H1 (cell line): ENCODE results near the gene CMTR1. TPM values are rescaled to one million over a fixed set of nuclear protein-coding genes. Genes with fewer than 3 reads are reported as not detected.

Source experiments
- CTCF ChIA-PET: fragments of 300-600 bp; sonication (Branson Sonifier 250); formaldehyde crosslinking; loops from one replicate; lab custom pipeline; 2021; ENCODE audit not compliant: partially characterized antibody; lab: Charles Lee
- POLR2A ChIA-PET: fragments of 300-600 bp; sonication (Branson Sonifier 250); formaldehyde crosslinking; loops from one replicate; lab custom pipeline; 2021; ENCODE audit warnings: inconsistent platforms; ENCODE audit not compliant: partially characterized antibody; lab: Charles Lee
- DNase-seq, 2 experiments: peaks; one replicate each; pipeline versions ENCODE4 v3.0.0 to v3.0.0-alpha.2; 2010 to 2022; ENCODE audit warnings: low spot score in 2 of 2, low read depth in 1 of 2, mixed read lengths in 1 of 2
- FAIRE-seq: peaks from 2 replicates; lab custom pipeline; 2011; peaks lifted over from hg19 to GRCh38; lab: Jason Lieb, UNC
- H2AFZ ChIP-seq: 2 replicates; pipeline ENCODE4 v1.8.1; 2012; ENCODE audit warnings: low read length, inconsistent platforms
- H2AK5ac ChIP-seq: 2 replicates; pipeline ENCODE4 v1.6.1; 2013; ENCODE audit warnings: low read depth, low read length
- H2BK120ac ChIP-seq: replicated peaks from 2 replicates; pipeline ENCODE3; 2013; ENCODE audit warnings: low read depth, low read length, inconsistent platforms
- H2BK12ac ChIP-seq: 2 replicates; pipeline ENCODE4 v1.6.1; 2013; ENCODE audit warnings: low read depth, low read length
- H2BK15ac ChIP-seq: 2 replicates; pipeline ENCODE4 v1.6.1; 2013; ENCODE audit warnings: low read length
- H2BK20ac ChIP-seq: 2 replicates; pipeline ENCODE4 v1.6.1; 2013; ENCODE audit warnings: low read length
- H2BK5ac ChIP-seq: 2 replicates; pipeline ENCODE4 v1.6.1; 2013; ENCODE audit warnings: low read depth, low read length
- H3K14ac ChIP-seq: 2 replicates; pipeline ENCODE4 v1.6.1; 2013; ENCODE audit warnings: inconsistent platforms; ENCODE audit not compliant: insufficient read length
- H3K18ac ChIP-seq: 2 replicates; pipeline ENCODE4 v1.6.1; 2013; ENCODE audit warnings: low read length; ENCODE audit errors: extremely low read depth
- H3K23ac ChIP-seq: 2 replicates; pipeline ENCODE4 v1.6.1; 2013; ENCODE audit warnings: inconsistent platforms; ENCODE audit not compliant: insufficient read length
- H3K23me2 ChIP-seq: 2 replicates; pipeline ENCODE4 v1.6.1; 2013; ENCODE audit warnings: low read depth, low read length
- H3K27ac ChIP-seq: 2 replicates; pipeline ENCODE4 v1.6.1; 2011; ENCODE audit warnings: low read depth, low read length, inconsistent platforms
- H3K27me3 ChIP-seq, 4 experiments: replicated peaks in 1 of 4; 1 replicate in 1 of 4; 2 replicates in 3 of 4; pipeline versions ENCODE4 v1.6.1 to v1.8.1; 2011 to 2013; ENCODE audit warnings: low read length in 3 of 4, mild to moderate bottlenecking in 3 of 4, inconsistent platforms in 2 of 4, mixed read lengths in 2 of 4, moderate library complexity in 1 of 4; ENCODE audit not compliant: control insufficient read depth in 3 of 4, insufficient read depth in 3 of 4; ENCODE audit errors: extremely low read depth in 1 of 4
- H3K36me3 ChIP-seq, 4 experiments: 2 replicates each; pipeline versions ENCODE4 v1.6.1 to v1.8.1; 2011 to 2013; ENCODE audit warnings: mild to moderate bottlenecking in 4 of 4, low read length in 3 of 4, moderate library complexity in 2 of 4, control low read depth in 1 of 4, inconsistent platforms in 1 of 4; ENCODE audit not compliant: insufficient read depth in 4 of 4, control insufficient read depth in 2 of 4
- H3K4ac ChIP-seq: replicated peaks from 2 replicates; pipeline ENCODE3; 2013; ENCODE audit warnings: low read length, low read depth, mixed read lengths, inconsistent platforms; ENCODE audit not compliant: insufficient read length
- H3K4me1 ChIP-seq, 4 experiments: replicated peaks in 1 of 4; 1 replicate in 1 of 4; 2 replicates in 3 of 4; pipeline versions ENCODE4 v1.6.1 to v1.8.1; 2011 to 2013; ENCODE audit warnings: low read length in 3 of 4, inconsistent platforms in 2 of 4, mixed read lengths in 1 of 4; ENCODE audit not compliant: insufficient read depth in 4 of 4, control insufficient read depth in 3 of 4
- H3K4me2 ChIP-seq, 2 experiments: 2 replicates each; pipeline versions ENCODE4 v1.6.1 to v1.8.1; 2011 to 2013; ENCODE audit warnings: low read depth in 2 of 2, low read length in 2 of 2, control low read depth in 1 of 2, inconsistent platforms in 1 of 2, mild to moderate bottlenecking in 1 of 2; ENCODE audit not compliant: insufficient read depth in 1 of 2
- H3K4me3 ChIP-seq, 4 experiments: fragments of 200-600, 300-600 bp in 1 of 4; sonication (generic), shearing (Covaris generic), sonication (Bioruptor Twin) in 1 of 4; 2 replicates each; pipeline versions ENCODE4 v1.5.1 to v1.8.1; 2011 to 2016; ENCODE audit warnings: low read length in 4 of 4, low read depth in 3 of 4, control low read depth in 2 of 4, inconsistent platforms in 2 of 4, mild to moderate bottlenecking in 2 of 4, mixed read lengths in 1 of 4, moderate library complexity in 1 of 4; ENCODE audit not compliant: insufficient read depth in 2 of 4; ENCODE audit errors: extremely low read depth in 1 of 4
- H3K56ac ChIP-seq: replicated peaks from 2 replicates; pipeline ENCODE3; 2013; ENCODE audit warnings: low read depth, mild to moderate bottlenecking, mixed read lengths, low read length, inconsistent platforms; ENCODE audit not compliant: insufficient read length
- H3K79me1 ChIP-seq: 2 replicates; pipeline ENCODE4 v1.6.1; 2013; ENCODE audit warnings: low read depth, low read length, control low read depth
- H3K79me2 ChIP-seq, 2 experiments: 2 replicates each; pipeline versions ENCODE4 v1.6.1 to v1.8.1; 2012 to 2013; ENCODE audit warnings: low read length in 2 of 2, mild to moderate bottlenecking in 2 of 2, inconsistent platforms in 1 of 2; ENCODE audit not compliant: insufficient read depth in 2 of 2, control insufficient read depth in 1 of 2
- H3K9ac ChIP-seq, 4 experiments: replicated peaks in 1 of 4; 1 replicate in 1 of 4; 2 replicates in 3 of 4; pipeline versions ENCODE4 v1.6.1 to v1.8.1; 2011 to 2013; ENCODE audit warnings: low read depth in 3 of 4, low read length in 3 of 4, control low read depth in 2 of 4, mild to moderate bottlenecking in 2 of 4, moderate library complexity in 2 of 4, inconsistent platforms in 1 of 4; ENCODE audit errors: extremely low read depth in 1 of 4
- H3K9me3 ChIP-seq, 2 experiments: 2 replicates each; pipeline versions ENCODE4 v1.6.1 to v1.8.1; 2012 to 2013; ENCODE audit warnings: mild to moderate bottlenecking in 2 of 2, moderate library complexity in 2 of 2, control low read depth in 1 of 2, inconsistent platforms in 1 of 2, low read depth in 1 of 2, low read length in 1 of 2, mixed read lengths in 1 of 2; ENCODE audit not compliant: insufficient read depth in 2 of 2
- H4K20me1 ChIP-seq, 2 experiments: replicated peaks in 1 of 2; 2 replicates each; pipeline versions ENCODE3 to v1.8.1; 2011 to 2013; ENCODE audit warnings: inconsistent platforms in 2 of 2, low read length in 2 of 2, mild to moderate bottlenecking in 1 of 2; ENCODE audit not compliant: insufficient read depth in 2 of 2, control insufficient read depth in 1 of 2
- H4K5ac ChIP-seq: 2 replicates; pipeline ENCODE4 v1.6.1; 2013; ENCODE audit warnings: low read length, low read depth, mixed read lengths, inconsistent platforms; ENCODE audit not compliant: insufficient read length
- H4K8ac ChIP-seq: 2 replicates; pipeline ENCODE4 v1.8.0; 2013; ENCODE audit warnings: mild to moderate bottlenecking, moderate library complexity, low read length, inconsistent platforms; ENCODE audit not compliant: insufficient read depth; ENCODE audit errors: extremely low read depth
- H4K91ac ChIP-seq: replicated peaks from 2 replicates; pipeline ENCODE3; 2013; ENCODE audit warnings: low read length, mixed read lengths, inconsistent platforms; ENCODE audit not compliant: insufficient read length
- CHD1 ChIP-seq: IDR thresholded peaks from 2 replicates; pipeline ENCODE4 v1.6.1; 2012; ENCODE audit warnings: low read depth, low read length, improper control_type of control experiment
- HDAC2 ChIP-seq, 2 experiments: fragments of 300-600 bp in 1 of 2; sonication (generic) in 1 of 2; IDR thresholded peaks; 2 replicates each; pipeline ENCODE4 v1.6.1; 2011 to 2012; ENCODE audit warnings: low read depth in 2 of 2, low read length in 2 of 2, mild to moderate bottlenecking in 2 of 2, moderate library complexity in 2 of 2, borderline replicate concordance in 1 of 2, inconsistent platforms in 1 of 2
- HDAC6 ChIP-seq: IDR thresholded peaks from one replicate; pipeline ENCODE4 v1.7.1; 2012; ENCODE audit warnings: low read depth, mild to moderate bottlenecking, inconsistent platforms, low read length, moderate library complexity
- KDM1A ChIP-seq: fragments of 200-600, 300-600 bp; sonication (generic); IDR thresholded peaks from 2 replicates; pipeline ENCODE4 v1.7.1; 2016; ENCODE audit warnings: mild to moderate bottlenecking, low read length, borderline replicate concordance
- KDM5A ChIP-seq: fragments of 200-600 bp; IDR thresholded peaks from 2 replicates; pipeline ENCODE4 v1.7.1; 2012; ENCODE audit warnings: mild to moderate bottlenecking, low read length, inconsistent platforms, mixed read lengths
- MAX ChIP-seq: IDR thresholded peaks from 2 replicates; pipeline ENCODE4 v1.6.1; 2012; ENCODE audit warnings: inconsistent platforms
- NANOG ChIP-seq: IDR thresholded peaks from 2 replicates; pipeline ENCODE4 v1.6.1; 2011; ENCODE audit warnings: low read length, low read depth, mild to moderate bottlenecking, inconsistent platforms; ENCODE audit not compliant: insufficient read depth, poor library complexity, severe bottlenecking
- NRF1 ChIP-seq: IDR thresholded peaks from 2 replicates; pipeline ENCODE4 v1.6.1; 2011; ENCODE audit warnings: mild to moderate bottlenecking, low read depth, low read length, improper control_type of control experiment
- SAP30 ChIP-seq: fragments of 300-600 bp; sonication (generic); IDR thresholded peaks from 2 replicates; pipeline ENCODE4 v1.7.1; 2012; ENCODE audit warnings: low read length, moderate library complexity, mild to moderate bottlenecking, inconsistent platforms; ENCODE audit not compliant: insufficient read depth, insufficient replicate concordance
- TBP ChIP-seq: IDR thresholded peaks from 2 replicates; pipeline ENCODE4 v1.6.1; 2011; ENCODE audit warnings: low read depth, low read length, improper control_type of control experiment
- WGBS, 2 experiments: shearing (Covaris generic) in 1 of 2; methylation state at CpG; one replicate each; pipeline versions ENCODE4 v1.1.6 to v1.1.7; 2013 to 2015; ENCODE audit warnings: low lambda C conversion rate in 2 of 2, mixed read lengths in 2 of 2, inconsistent platforms in 1 of 2, low coverage in 1 of 2, missing lambda C conversion rate in 1 of 2; ENCODE audit not compliant: insufficient replicate concordance in 2 of 2, insufficient coverage in 1 of 2, insufficient read length in 1 of 2; ENCODE audit errors: extremely low coverage in 1 of 2, missing lambda C conversion rate in 1 of 2; 5-methylcytosine and 5-hydroxymethylcytosine counted together
- polyA plus RNA-seq, 7 experiments: library from polyadenylated mRNA; depleted of rRNA in 3 of 7; stranded (reverse) in 5 of 7; unstranded in 2 of 7; fragments of >200 nt in 5 of 7; fragments of 200-250 nt in 2 of 7; gene quantifications; 1 replicate in 5 of 7; 2 replicates in 1 of 7; 4 replicates in 1 of 7; pipeline versions ENCODE4 v1.2.1 to v1.2.3, GENCODE V29; 2011 to 2013; ENCODE audit warnings: missing spikeins in 2 of 7, mixed read lengths in 2 of 7
- total RNA-seq: library from RNA; stranded (reverse); fragmentation: NEBNext Ultra II Directional; extraction: Animal tissue kit (Norgen Biotek cat#: 25700); gene quantifications from 2 replicates; pipeline ENCODE4 v1.2.1, GENCODE V29; 2021
- TF ChIP-seq, protein P1 (sequence below): IDR thresholded peaks from 2 replicates; pipeline ENCODE4 v1.6.1; 2012; ENCODE audit warnings: low read length, inconsistent platforms

The CMTR1 gene
- total and polyA plus RNA-seq, 2 of the 8 experiments (the other 6 are each of a cell fraction or from before 2014, with no cell fraction given): 15.2 to 33.1 TPM

DNA sequence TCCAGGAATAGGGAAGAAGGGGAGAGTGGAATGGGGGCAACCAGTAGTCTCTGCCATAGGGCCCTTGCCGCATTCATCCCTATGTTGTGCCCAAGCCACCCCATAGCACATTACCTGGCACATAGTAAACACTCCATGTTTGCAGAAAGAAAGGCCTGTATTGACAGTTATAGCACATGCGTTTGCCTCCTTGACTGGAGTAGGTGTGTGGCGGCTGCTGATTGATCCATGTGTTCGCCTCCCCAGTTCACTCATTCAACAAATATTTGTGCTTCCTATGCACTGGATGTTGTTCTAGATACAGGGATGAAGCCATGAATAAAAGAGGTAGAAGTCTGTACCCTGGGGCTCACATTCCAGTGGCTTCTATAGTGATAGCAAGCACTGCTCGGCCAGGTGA is 86.4 kb downstream of the CMTR1 start:
- peaks cover 0 to 20% (median 14%) of the 10 kb centered on the region in 4 experiments; a peak in 6 of 7 replicates for H3K4me1 ChIP-seq
- H2AFZ ChIP-seq: no peak overlapping the region
- no peak overlapping the region for H2BK120ac ChIP-seq
- H3K4ac ChIP-seq: no peak overlapping the region
- no peak overlapping the region for H4K91ac ChIP-seq
- H3K27me3 ChIP-seq: peaks cover 0 to 4% (median 2%) of the 10 kb centered on the region in 4 experiments; a peak in 3 of 7 replicates
- DNase-seq (no peak), FAIRE-seq (no peak)
- ChIA-PET CTCF (interaction anchor here (1.5 to 4.2 kb wide), 3 partner anchors 19 to 134 kb away, joined by 3 to 11 read pairs (median 5); no protein-coding TSS in a partner anchor), POLR2A (interaction anchor here (1.7 kb wide), 1 partner anchor 17 kb away, joined by 6 read pairs; no protein-coding TSS in a partner anchor)
- H3K79me1 ChIP-seq: no peaks in the 10 kb centered on the region
- WGBS, 2 experiments: 96% methylated on average over 5 of the region's 5 CpGs; no CpG with 5 or more reads in 1 of the 2 experiments
- no peak overlapping the region for H4K5ac ChIP-seq
- H2BK12ac ChIP-seq: no peak overlapping the region
- no peaks in the 10 kb centered on the region for H4K20me1 ChIP-seq
- no peaks in the 10 kb centered on the region for H3K9me3 ChIP-seq
- H3K79me2 ChIP-seq: no peaks in the 10 kb centered on the region
- H3K27ac ChIP-seq: no peak overlapping the region
- no peak overlapping the region for H3K18ac ChIP-seq
- no peak overlapping the region for H4K8ac ChIP-seq
- no peak overlapping the region for H2BK20ac ChIP-seq
- H3K36me3 ChIP-seq: no peaks in the 10 kb centered on the region
- H2AK5ac ChIP-seq: no peak overlapping the region
- no peak overlapping the region for H2BK5ac ChIP-seq
- no peak overlapping the region for H3K4me3 ChIP-seq
- H3K4me2 ChIP-seq: no peak overlapping the region
- H3K23ac ChIP-seq: no peak overlapping the region
- H3K23me2 ChIP-seq: peaks cover 3% of the 10 kb centered on the region; the same call in 1 of the 2 replicates
- H3K14ac ChIP-seq: no peak overlapping the region
- no peak overlapping the region for H3K9ac ChIP-seq
- no peak overlapping the region for H2BK15ac ChIP-seq
- H3K56ac ChIP-seq: no peak overlapping the region
- TF ChIP-seq HDAC6 (no peak), KDM5A (no peak), NANOG (no peak), SAP30 (no peak), MAX (no peak), KDM1A (no peak), CHD1 (no peak), HDAC2 (IDR thresholded peaks at IDR 0.05; ENCODE audit: borderline replicate concordance in 1 of 2, low read depth in 2 of 2, low read length in 2 of 2) (no peak), NRF1 (no peak), TBP (no peak)
- TF ChIP-seq, protein P1, sequence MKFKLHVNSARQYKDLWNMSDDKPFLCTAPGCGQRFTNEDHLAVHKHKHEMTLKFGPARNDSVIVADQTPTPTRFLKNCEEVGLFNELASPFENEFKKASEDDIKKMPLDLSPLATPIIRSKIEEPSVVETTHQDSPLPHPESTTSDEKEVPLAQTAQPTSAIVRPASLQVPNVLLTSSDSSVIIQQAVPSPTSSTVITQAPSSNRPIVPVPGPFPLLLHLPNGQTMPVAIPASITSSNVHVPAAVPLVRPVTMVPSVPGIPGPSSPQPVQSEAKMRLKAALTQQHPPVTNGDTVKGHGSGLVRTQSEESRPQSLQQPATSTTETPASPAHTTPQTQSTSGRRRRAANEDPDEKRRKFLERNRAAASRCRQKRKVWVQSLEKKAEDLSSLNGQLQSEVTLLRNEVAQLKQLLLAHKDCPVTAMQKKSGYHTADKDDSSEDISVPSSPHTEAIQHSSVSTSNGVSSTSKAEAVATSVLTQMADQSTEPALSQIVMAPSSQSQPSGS: no peak
